ENCODE measurements around the gene SALL1. TPM values are rescaled to one million over a fixed set of nuclear protein-coding genes. Genes with fewer than 3 reads are reported as not detected.
A peak's percentile ranks its signal among the peaks of the same experiment; 100 is the strongest.

The SALL1 gene
- total and polyA plus RNA-seq, 9 of the 15 experiments (the other 6 are each of a cell fraction or from before 2014, with no cell fraction given): not detected

DNA sequence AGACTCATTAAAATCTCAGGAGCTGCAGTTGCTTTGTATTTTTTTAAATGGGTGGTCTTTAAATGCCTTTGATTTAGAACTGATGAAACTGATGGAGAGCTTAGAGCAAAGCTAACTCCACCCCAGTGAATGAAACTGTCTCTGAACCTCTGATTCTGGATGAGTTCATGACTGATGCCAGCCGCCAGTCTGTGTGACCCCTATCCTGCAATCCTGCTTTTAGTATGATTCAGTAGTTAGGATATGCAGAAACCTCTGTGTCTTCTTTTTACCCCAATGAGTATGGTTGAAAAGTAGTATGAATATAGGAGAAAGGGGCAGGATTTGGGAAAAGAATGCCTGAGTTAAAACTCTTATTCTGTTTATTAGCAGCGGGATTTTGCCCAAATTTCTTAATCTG is 12.3 kb upstream of the SALL1 start (continued):
- TF ChIP-seq, protein P1, sequence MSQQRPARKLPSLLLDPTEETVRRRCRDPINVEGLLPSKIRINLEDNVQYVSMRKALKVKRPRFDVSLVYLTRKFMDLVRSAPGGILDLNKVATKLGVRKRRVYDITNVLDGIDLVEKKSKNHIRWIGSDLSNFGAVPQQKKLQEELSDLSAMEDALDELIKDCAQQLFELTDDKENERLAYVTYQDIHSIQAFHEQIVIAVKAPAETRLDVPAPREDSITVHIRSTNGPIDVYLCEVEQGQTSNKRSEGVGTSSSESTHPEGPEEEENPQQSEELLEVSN (IDR thresholded peaks at IDR 0.05; ENCODE audit: borderline replicate concordance in 1 of 2, extremely low read depth in 1 of 2, insufficient read depth in 1 of 2, insufficient read length in 1 of 2, low read depth in 1 of 2, low read length in 1 of 2, poor library complexity in 1 of 2, severe bottlenecking in 1 of 2): no peak

- in situ Hi-C loops (cut with MboI) (no loop called here), intact Hi-C loops (cut with micrococcal nuclease) (no loop called here)
- TF ChIP-seq NFIX (CRISPR knock-in tag; IDR thresholded peaks at IDR 0.05; ENCODE audit: low read depth): peak; percentile 91
- TF ChIP-seq KHSRP (IDR thresholded peaks at IDR 0.05): no peak
- TF ChIP-seq NFYB (IDR thresholded peaks at IDR 0.05; ENCODE audit: extremely low read depth, insufficient read length): no peak
- TF ChIP-seq ZNF165 (CRISPR knock-in tag; IDR thresholded peaks at IDR 0.05; ENCODE audit: borderline replicate concordance): no peak
- TF ChIP-seq, protein P2, sequence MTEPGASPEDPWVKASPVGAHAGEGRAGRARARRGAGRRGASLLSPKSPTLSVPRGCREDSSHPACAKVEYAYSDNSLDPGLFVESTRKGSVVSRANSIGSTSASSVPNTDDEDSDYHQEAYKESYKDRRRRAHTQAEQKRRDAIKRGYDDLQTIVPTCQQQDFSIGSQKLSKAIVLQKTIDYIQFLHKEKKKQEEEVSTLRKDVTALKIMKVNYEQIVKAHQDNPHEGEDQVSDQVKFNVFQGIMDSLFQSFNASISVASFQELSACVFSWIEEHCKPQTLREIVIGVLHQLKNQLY (CRISPR knock-in tag; conservative IDR thresholded peaks at IDR 0.05): no peak
- TF ChIP-seq NFIC (IDR thresholded peaks at IDR 0.05): peak; percentile 93
- no peak for TF ChIP-seq ZBTB7A (IDR thresholded peaks at IDR 0.05; ENCODE audit: borderline replicate concordance, control insufficient read depth, low read depth, low read length)
- no peak for TF ChIP-seq CHD1 (IDR thresholded peaks at IDR 0.05; ENCODE audit: low read length)
- TF ChIP-seq ASH1L (IDR thresholded peaks at IDR 0.05; ENCODE audit: borderline replicate concordance, low read depth, partially characterized antibody): no peak
- Histone ChIP-seq H3K4me3 (no peak overlapping the region), H3K27me3 (ENCODE audit: control insufficient read depth in 2 of 2, insufficient read depth in 2 of 2, low read length in 2 of 2) (no peaks in the 10 kb centered on the region), H3K79me2 (ENCODE audit: control insufficient read depth, insufficient read depth, low read length) (no peaks in the 10 kb centered on the region), H4K20me1 (replicated peaks; ENCODE audit: control insufficient read depth, insufficient read depth, low read length) (no peaks in the 10 kb centered on the region), H3K36me3 (ENCODE audit: control insufficient read depth, insufficient read depth, low read length) (no peaks in the 10 kb centered on the region), H3K9me3 (replicated peaks; ENCODE audit: control insufficient read depth, insufficient read depth, low read depth, low read length) (no peaks in the 10 kb centered on the region), H3K27ac (ENCODE audit: extremely low read depth, low read depth, low read length) (no peak overlapping the region), H3K9me1 (ENCODE audit: control insufficient read depth, insufficient read depth, low read length) (no peaks in the 10 kb centered on the region), H2AFZ (ENCODE audit: low read depth, low read length) (no peak overlapping the region), H3K4me1 (replicated peaks in 1 of 2; ENCODE audit: control insufficient read depth in 2 of 2, insufficient read depth in 2 of 2, low read length in 2 of 2) (no peaks in the 10 kb centered on the region), H3K9ac (ENCODE audit: insufficient read depth in 1 of 2, low read depth in 2 of 2, low read length in 2 of 2) (no peak overlapping the region), H3K4me2 (ENCODE audit: insufficient read depth, low read length) (no peak overlapping the region)
- WGBS (ENCODE audit: insufficient coverage, low coverage, missing lambda C conversion rate): 0% methylated on average over 2 of the region's 2 CpGs
- DNase-seq (ENCODE audit: extremely low read depth in 1 of 4, low spot score in 3 of 4) (no peak), ATAC-seq (no peak), FAIRE-seq (no peak)
- BruUV-seq (replicated peaks): no TSS peak
- ChIA-PET POLR2A (no interaction called here), CTCF (ENCODE audit: low intra/inter-chr PET ratio) (no interaction called here)
These were observed 10.5 kb upstream of the SALL1 start for GRCh38 chr16:51161440-51162195.

All from K562 (cell line).